ENCODE data around the gene PLAC1.

GRCh38 chrX:134543288-134543687, 115.0 kb downstream of the PLAC1 start:
- TF ChIP-seq CTCF (conservative IDR thresholded peaks at IDR 0.05; ENCODE audit: low read depth, low read length): no peak
- no peak for TF ChIP-seq EZH2 (IDR thresholded peaks at IDR 0.05; ENCODE audit: low read length, unreplicated experiment)
